Stimulated activated naive CD8-positive, alpha-beta T cell treated with anti-CD3 and anti-CD28 coated beads, Interleukin-15, Interleukin-2, amounts not matched to agents 100 ng/mL and 50 ng/mL, for 24 hours (primary cell): ENCODE results near the gene TEFM.
"Not testable (repeated sequence)": the region's sequence is repeated elsewhere in the genome, so short reads cannot be mapped to it uniquely, and the experiment has no call there.

ENCODE experiments used
- H3K27ac Mint-ChIP-seq: one replicate; pipeline ENCODE4 v1.8.0; 2021; ENCODE audit warnings: mild to moderate bottlenecking, mixed read lengths
- H3K27me3 Mint-ChIP-seq: one replicate; pipeline ENCODE4 v1.8.0; 2021; ENCODE audit warnings: mixed read lengths
- H3K36me3 Mint-ChIP-seq: one replicate; pipeline ENCODE4 v1.8.0; 2021; ENCODE audit warnings: low read depth, mixed read lengths
- H3K4me1 Mint-ChIP-seq: one replicate; pipeline ENCODE4 v1.8.0; 2021; ENCODE audit warnings: low read depth, mixed read lengths
- H3K4me3 Mint-ChIP-seq: one replicate; pipeline ENCODE4 v1.8.0; 2021; ENCODE audit warnings: mild to moderate bottlenecking, mixed read lengths
- H3K9me3 Mint-ChIP-seq: one replicate; pipeline ENCODE4 v1.8.0; 2021; ENCODE audit warnings: mixed read lengths

Gene TEFM

GRCh38 chr17:30906101-30906911 lies at the start of gene TEFM:
TSS of gene TEFM (minus strand) at chr17:30906238. CDS start at chr17:30906198, 40 bp downstream.
- no peaks in the 10 kb centered on the region for H3K9me3 Mint-ChIP-seq
- peaks cover 42% of the 10 kb centered on the region for H3K4me1 Mint-ChIP-seq
- no peaks in the 10 kb centered on the region for H3K27me3 Mint-ChIP-seq
- H3K36me3 Mint-ChIP-seq = peaks cover 16% of the 10 kb centered on the region
- H3K27ac Mint-ChIP-seq = peak within 1 kb of the TSS; percentile 77
- peak within 1 kb of the TSS; percentile 92 for H3K4me3 Mint-ChIP-seq

GRCh38 chr17:30954046-30954830 lies 48.2 kb upstream of the TEFM start:
- Mint-ChIP-seq H3K27me3 (peaks cover 7% of the 10 kb centered on the region), H3K27ac (no peak overlapping the region), H3K4me1 (peaks cover 7% of the 10 kb centered on the region)

GRCh38 chr17:30952638-30953393 lies 46.8 kb upstream of the TEFM start:
- H3K4me3 Mint-ChIP-seq = no peak overlapping the region
- no peaks in the 10 kb centered on the region for H3K36me3 Mint-ChIP-seq
- H3K27ac Mint-ChIP-seq = peak overlapping the region; percentile 31
- no peaks in the 10 kb centered on the region for H3K27me3 Mint-ChIP-seq
- H3K9me3 Mint-ChIP-seq = no peaks in the 10 kb centered on the region
- no peaks in the 10 kb centered on the region for H3K4me1 Mint-ChIP-seq

More at GRCh38 chr17:30954046-30954830, 48.2 kb upstream of the TEFM start:
- Mint-ChIP-seq H3K9me3 (no peaks in the 10 kb centered on the region), H3K36me3 (no peaks in the 10 kb centered on the region), H3K4me3 (no peak overlapping the region)

GRCh38 chr17:30950669-30951399 lies 44.8 kb upstream of the TEFM start:
- no peak overlapping the region for H3K27ac Mint-ChIP-seq
- no peaks in the 10 kb centered on the region for H3K36me3 Mint-ChIP-seq
- H3K9me3 Mint-ChIP-seq = no peaks in the 10 kb centered on the region
- no peaks in the 10 kb centered on the region for H3K27me3 Mint-ChIP-seq
- H3K4me1 Mint-ChIP-seq = no peaks in the 10 kb centered on the region
- H3K4me3 Mint-ChIP-seq = no peak overlapping the region

- no peak overlapping the region for H3K4me3 Mint-ChIP-seq
- no peaks in the 10 kb centered on the region for H3K36me3 Mint-ChIP-seq
- no peaks in the 10 kb centered on the region for H3K4me1 Mint-ChIP-seq
- no peak overlapping the region for H3K27ac Mint-ChIP-seq
- no peaks in the 10 kb centered on the region for H3K9me3 Mint-ChIP-seq
- no peaks in the 10 kb centered on the region for H3K27me3 Mint-ChIP-seq
These were observed 44.2 kb upstream of the TEFM start for GRCh38 chr17:30950189-30950588.

GRCh38 chr17:30947796-30948195 lies 41.8 kb upstream of the TEFM start:
- Mint-ChIP-seq H3K27me3 (no peaks in the 10 kb centered on the region), H3K4me3 (no peak overlapping the region)

GRCh38 chr17:30942308-30943079 lies 36.5 kb upstream of the TEFM start:
- no peaks in the 10 kb centered on the region for H3K27me3 Mint-ChIP-seq
- no peaks in the 10 kb centered on the region for H3K9me3 Mint-ChIP-seq
- peaks cover 6% of the 10 kb centered on the region for H3K4me1 Mint-ChIP-seq
- no peak overlapping the region for H3K27ac Mint-ChIP-seq
- no peak overlapping the region for H3K4me3 Mint-ChIP-seq
- no peaks in the 10 kb centered on the region for H3K36me3 Mint-ChIP-seq

More at GRCh38 chr17:30947796-30948195, 41.8 kb upstream of the TEFM start:
- Mint-ChIP-seq H3K4me1 (no peaks in the 10 kb centered on the region), H3K27ac (no peak overlapping the region), H3K9me3 (no peaks in the 10 kb centered on the region), H3K36me3 (no peaks in the 10 kb centered on the region)

- no peak overlapping the region for H3K4me3 Mint-ChIP-seq
- H3K36me3 Mint-ChIP-seq = no peaks in the 10 kb centered on the region
- H3K9me3 Mint-ChIP-seq = no peaks in the 10 kb centered on the region
- peaks cover 6% of the 10 kb centered on the region for H3K4me1 Mint-ChIP-seq
- H3K27ac Mint-ChIP-seq = no peak overlapping the region
- H3K27me3 Mint-ChIP-seq = no peaks in the 10 kb centered on the region
These were observed 33.1 kb upstream of the TEFM start for GRCh38 chr17:30939051-30939689.

- Mint-ChIP-seq H3K4me3 (no peak overlapping the region), H3K36me3 (no peaks in the 10 kb centered on the region), H3K4me1 (peaks cover under 1% of the 10 kb centered on the region), H3K27me3 (no peaks in the 10 kb centered on the region), H3K9me3 (no peaks in the 10 kb centered on the region), H3K27ac (no peak overlapping the region)
These were observed 27.9 kb upstream of the TEFM start for GRCh38 chr17:30933966-30934365.

GRCh38 chr17:30931582-30931981 lies 25.5 kb upstream of the TEFM start:
- not testable (repeated sequence) for H3K4me1 Mint-ChIP-seq, H3K9me3 Mint-ChIP-seq, H3K36me3 Mint-ChIP-seq, H3K27ac Mint-ChIP-seq, H3K27me3 Mint-ChIP-seq, H3K4me3 Mint-ChIP-seq

GRCh38 chr17:30930495-30930894 lies 24.5 kb upstream of the TEFM start:
- Mint-ChIP-seq H3K27me3 (peaks cover 16% of the 10 kb centered on the region), H3K9me3 (no peaks in the 10 kb centered on the region), H3K4me1 (no peaks in the 10 kb centered on the region), H3K27ac (no peak overlapping the region), H3K4me3 (no peak overlapping the region), H3K36me3 (no peaks in the 10 kb centered on the region)

GRCh38 chr17:30929861-30930260 lies 23.8 kb upstream of the TEFM start:
- not testable (repeated sequence) for H3K36me3 Mint-ChIP-seq, H3K4me3 Mint-ChIP-seq, H3K27ac Mint-ChIP-seq, H3K4me1 Mint-ChIP-seq, H3K9me3 Mint-ChIP-seq
- H3K27me3 Mint-ChIP-seq = peaks cover 19% of the 10 kb centered on the region

GRCh38 chr17:30929081-30929633 lies 23.1 kb upstream of the TEFM start:
- Mint-ChIP-seq H3K27ac (no peak overlapping the region), H3K36me3 (no peaks in the 10 kb centered on the region), H3K9me3 (no peaks in the 10 kb centered on the region), H3K27me3 (peaks cover 24% of the 10 kb centered on the region), H3K4me3 (no peak overlapping the region), H3K4me1 (no peaks in the 10 kb centered on the region)
